Endodermal cell (in vitro differentiated cells): Measurements from ENCODE around the gene PLOD2. TPM values are rescaled to one million over a fixed set of nuclear protein-coding genes. Genes with fewer than 3 reads are reported as not detected.

Experiments
- DNase-seq: peaks from one replicate; pipeline ENCODE4 v3.0.0-alpha.2; 2017
- H3K27ac ChIP-seq: 2 replicates; pipeline ENCODE4 v1.5.1; 2013; ENCODE audit warnings: mild to moderate bottlenecking, low read depth, low read length, moderate library complexity
- H3K27me3 ChIP-seq: 2 replicates; pipeline ENCODE4 v1.6.1; 2013; ENCODE audit warnings: mild to moderate bottlenecking, low read length, moderate library complexity; ENCODE audit not compliant: insufficient read depth, control insufficient read depth, poor library complexity, severe bottlenecking
- H3K36me3 ChIP-seq: 2 replicates; pipeline ENCODE4 v1.7.0; 2013; ENCODE audit warnings: mild to moderate bottlenecking, low read length, moderate library complexity; ENCODE audit not compliant: control insufficient read depth, insufficient read depth
- H3K4me1 ChIP-seq: one replicate; pipeline ENCODE4 v1.7.0; 2013; ENCODE audit warnings: low read length; ENCODE audit not compliant: control insufficient read depth, insufficient read depth
- H3K4me3 ChIP-seq: 2 replicates; pipeline ENCODE4 v1.5.1; 2013; ENCODE audit warnings: mild to moderate bottlenecking, low read length, moderate library complexity
- H3K9ac ChIP-seq: 2 replicates; pipeline ENCODE4 v1.6.1; 2013; ENCODE audit warnings: mild to moderate bottlenecking, low read length, moderate library complexity; ENCODE audit not compliant: poor library complexity, severe bottlenecking; ENCODE audit errors: extremely low read depth
- H3K9me3 ChIP-seq: 2 replicates; pipeline ENCODE4 v1.6.1; 2013; ENCODE audit warnings: mild to moderate bottlenecking, low read length, moderate library complexity; ENCODE audit not compliant: control insufficient read depth
- H3K27ac Mint-ChIP-seq: 2 replicates; pipeline ENCODE4 v1.8.0; 2020; ENCODE audit warnings: mixed read lengths
- H3K27me3 Mint-ChIP-seq: 2 replicates; pipeline ENCODE4 v1.8.0; 2021; ENCODE audit warnings: mild to moderate bottlenecking, mixed read lengths; ENCODE audit not compliant: insufficient read depth
- H3K36me3 Mint-ChIP-seq: 2 replicates; pipeline ENCODE4 v1.8.0; 2020; ENCODE audit warnings: low read depth, mixed read lengths
- H3K4me1 Mint-ChIP-seq: 2 replicates; pipeline ENCODE4 v1.8.0; 2020; ENCODE audit warnings: mixed read lengths
- H3K4me3 Mint-ChIP-seq: 2 replicates; pipeline ENCODE4 v1.8.0; 2020; ENCODE audit warnings: mild to moderate bottlenecking, moderate library complexity, mixed read lengths
- H3K9me3 Mint-ChIP-seq: 2 replicates; pipeline ENCODE4 v1.8.0; 2020; ENCODE audit warnings: mild to moderate bottlenecking, mixed read lengths
- CTCF ChIP-seq: fragments of 200-600 bp; sonication (generic); conservative IDR thresholded peaks from 2 replicates; pipeline ENCODE4 v1.5.0; 2021; ENCODE audit warnings: antibody characterized with exemption, mild to moderate bottlenecking
- WGBS, 2 experiments: methylation state at CpG; one replicate each; pipeline versions ENCODE4 v1.1.5 to v1.1.7; 2013; ENCODE audit warnings: missing lambda C conversion rate in 2 of 2, mixed read lengths in 1 of 2; ENCODE audit not compliant: insufficient coverage in 1 of 2, insufficient read length in 1 of 2; 5-methylcytosine and 5-hydroxymethylcytosine counted together
- total RNA-seq, 2 donors: library from RNA; stranded (reverse); fragmentation: NEBNext Ultra II Directional in 1 of 2; extraction: Animal tissue kit (Norgen Biotek cat#: 25700) in 1 of 2; gene quantifications; 2 replicates in 1 of 2; 3 replicates in 1 of 2; pipeline ENCODE4 v1.2.1, GENCODE V29; 2021

PLOD2 gene
- total RNA-seq, 2 donors from 2014 or later, result 37.9 to 65.5 TPM

GRCh38 chr3:146130881-146131371 lies 30.1 kb downstream of the PLOD2 start:
- no peak overlapping the region for H3K4me3 Mint-ChIP-seq
- H3K9me3 Mint-ChIP-seq, result no peaks in the 10 kb centered on the region
- Histone ChIP-seq H3K27ac (no peak overlapping the region), H3K4me3 (no peak overlapping the region), H3K27me3 (no peaks in the 10 kb centered on the region), H3K4me1 (no peaks in the 10 kb centered on the region), H3K9me3 (no peaks in the 10 kb centered on the region), H3K36me3 (no peaks in the 10 kb centered on the region), H3K9ac (no peak overlapping the region)
- no peak for TF ChIP-seq CTCF
- no peaks in the 10 kb centered on the region for H3K27me3 Mint-ChIP-seq
- H3K27ac Mint-ChIP-seq, result no peak overlapping the region
- H3K36me3 Mint-ChIP-seq, result no peaks in the 10 kb centered on the region
- peaks cover 3% of the 10 kb centered on the region for H3K4me1 Mint-ChIP-seq
- no peak for DNase-seq
- 83 to 96% methylated on average over 2 of the region's 2 CpGs for WGBS, 2 experiments

GRCh38 chr3:146129750-146130149 lies 31.2 kb downstream of the PLOD2 start:
- DNase-seq, result no peak
- H3K27ac Mint-ChIP-seq, result no peak overlapping the region
- 92 to 100% methylated on average over 1 to 3 of the region's 3 CpGs for WGBS, 2 experiments
- no peaks in the 10 kb centered on the region for H3K36me3 ChIP-seq
- no peaks in the 10 kb centered on the region for H3K4me1 ChIP-seq
- no peaks in the 10 kb centered on the region for H3K9me3 ChIP-seq
- H3K4me3 ChIP-seq, result no peak overlapping the region
- H3K9ac ChIP-seq, result no peak overlapping the region
- H3K4me1 Mint-ChIP-seq, result peaks cover 3% of the 10 kb centered on the region
- H3K4me3 Mint-ChIP-seq, result no peak overlapping the region
- no peaks in the 10 kb centered on the region for H3K36me3 Mint-ChIP-seq
- H3K27me3 Mint-ChIP-seq, result no peaks in the 10 kb centered on the region
- TF ChIP-seq CTCF, result no peak
- H3K9me3 Mint-ChIP-seq, result no peaks in the 10 kb centered on the region
- H3K27me3 ChIP-seq, result no peaks in the 10 kb centered on the region
- no peak overlapping the region for H3K27ac ChIP-seq

- no peak for TF ChIP-seq CTCF
- Mint-ChIP-seq H3K36me3 (no peaks in the 10 kb centered on the region), H3K9me3 (no peaks in the 10 kb centered on the region), H3K4me1 (no peaks in the 10 kb centered on the region), H3K27ac (no peak overlapping the region), H3K4me3 (no peak overlapping the region), H3K27me3 (no peaks in the 10 kb centered on the region)
- no peaks in the 10 kb centered on the region for H3K9me3 ChIP-seq
- peaks cover 2% of the 10 kb centered on the region for H3K36me3 ChIP-seq
- H3K4me3 ChIP-seq, result no peak overlapping the region
- H3K4me1 ChIP-seq, result no peaks in the 10 kb centered on the region
- H3K27ac ChIP-seq, result no peak overlapping the region
- 100% methylated on average over 1 of the region's 1 CpG for WGBS, 2 experiments
- no peak for DNase-seq
- no peak overlapping the region for H3K9ac ChIP-seq
- no peaks in the 10 kb centered on the region for H3K27me3 ChIP-seq
These were observed 32.0 kb downstream of the PLOD2 start for GRCh38 chr3:146128939-146129338.
